Fibroblast of lung (primary cell): Measurements from ENCODE around the gene UVRAG. TPM values are rescaled to one million over a fixed set of nuclear protein-coding genes. Genes with fewer than 3 reads are reported as not detected.

ENCODE experiments used
- DNase-seq, 2 donors: peaks; one replicate each; pipeline versions ENCODE4 v3.0.0 to v3.0.0-alpha.2; 2010; ENCODE audit warnings: low read depth in 2 of 2
- H2AFZ ChIP-seq: 2 replicates; pipeline ENCODE4 v1.5.1; 2012; ENCODE audit warnings: low read length, control low read depth, inconsistent platforms
- H3K27ac ChIP-seq: 2 replicates; pipeline ENCODE4 v1.5.1; 2011; ENCODE audit warnings: low read length, control low read depth; ENCODE audit not compliant: insufficient read depth
- H3K27me3 ChIP-seq: 2 replicates; pipeline ENCODE4 v1.5.1; 2011; ENCODE audit warnings: mild to moderate bottlenecking, low read length; ENCODE audit not compliant: control insufficient read depth, insufficient read depth
- H3K36me3 ChIP-seq: 2 replicates; pipeline ENCODE4 v1.5.1; 2011; ENCODE audit warnings: low read length; ENCODE audit not compliant: control insufficient read depth, insufficient read depth
- H3K4me1 ChIP-seq: 2 replicates; pipeline ENCODE4 v1.5.1; 2011; ENCODE audit warnings: low read length; ENCODE audit not compliant: control insufficient read depth, insufficient read depth; ENCODE audit errors: extremely low read depth
- H3K4me2 ChIP-seq: 2 replicates; pipeline ENCODE4 v1.5.1; 2011; ENCODE audit warnings: low read length, control low read depth; ENCODE audit not compliant: insufficient read depth; ENCODE audit errors: extremely low read depth
- H3K4me3 ChIP-seq, 4 experiments: fragments of 200-600 bp in 1 of 4; sonication (generic) in 1 of 4; replicated peaks in 1 of 4; 2 replicates each; pipeline ENCODE4 v1.5.1; 2011 to 2016; ENCODE audit warnings: low read length in 4 of 4, low read depth in 3 of 4, mild to moderate bottlenecking in 3 of 4, control low read depth in 2 of 4, inconsistent platforms in 1 of 4, mixed read lengths in 1 of 4; ENCODE audit not compliant: insufficient read depth in 1 of 4; ENCODE audit errors: control extremely low read depth in 1 of 4
- H3K79me2 ChIP-seq: 2 replicates; pipeline ENCODE4 v1.5.1; 2012; ENCODE audit warnings: mild to moderate bottlenecking, low read length, inconsistent platforms; ENCODE audit not compliant: control insufficient read depth, insufficient read depth
- H3K9ac ChIP-seq: 2 replicates; pipeline ENCODE4 v1.5.1; 2011; ENCODE audit warnings: mild to moderate bottlenecking, low read length, control low read depth; ENCODE audit not compliant: insufficient read depth
- H3K9me3 ChIP-seq: 2 replicates; pipeline ENCODE4 v1.5.1; 2012; ENCODE audit warnings: low read depth, low read length; ENCODE audit not compliant: control insufficient read depth, insufficient read depth
- H4K20me1 ChIP-seq: 2 replicates; pipeline ENCODE4 v1.5.1; 2011; ENCODE audit warnings: low read length; ENCODE audit not compliant: control insufficient read depth, insufficient read depth; ENCODE audit errors: extremely low read depth
- CTCF ChIP-seq, 2 donors: IDR thresholded peaks in 1 of 2; conservative IDR thresholded peaks in 1 of 2; 1 replicate in 1 of 2; 2 replicates in 1 of 2; pipeline ENCODE4 v1.5.1; 2011 to 2012; ENCODE audit warnings: low read length in 2 of 2, control low read depth in 1 of 2, inconsistent platforms in 1 of 2, low read depth in 1 of 2, mild to moderate bottlenecking in 1 of 2
- EZH2 ChIP-seq: IDR thresholded peaks from 2 replicates; pipeline ENCODE4 v1.5.1; 2012; ENCODE audit warnings: low read length, control low read depth, mild to moderate bottlenecking; ENCODE audit errors: missing control alignments
- polyA plus RNA-seq, 2 donors: library from polyadenylated mRNA; depleted of rRNA in 1 of 2; stranded (reverse) in 1 of 2; unstranded in 1 of 2; fragments of >200 nt; gene quantifications; 2 replicates each; pipeline ENCODE4 v1.2.1, GENCODE V29; 2011 to 2012; ENCODE audit warnings: missing spikeins in 1 of 2
- total RNA-seq: library from RNA; depleted of rRNA; stranded (reverse); fragments of >200 nt; gene quantifications from 2 replicates; pipeline ENCODE4 v1.2.1, GENCODE V29; 2014

UVRAG gene
- total and polyA plus RNA-seq, 2 donors (not counting 1 experiment from before 2014, with no cell fraction given), result 15.8 to 22.1 TPM

- Histone ChIP-seq H3K79me2 (no peaks in the 10 kb centered on the region), H3K36me3 (no peaks in the 10 kb centered on the region), H4K20me1 (no peaks in the 10 kb centered on the region), H2AFZ (no peak overlapping the region), H3K9ac (no peak overlapping the region), H3K27me3 (peaks cover 36% of the 10 kb centered on the region), H3K4me1 (no peaks in the 10 kb centered on the region), H3K4me3 (no peak overlapping the region), H3K27ac (no peak overlapping the region), H3K4me2 (no peak overlapping the region), H3K9me3 (no peaks in the 10 kb centered on the region)
- no peak for DNase-seq
- TF ChIP-seq EZH2, result no peak
- TF ChIP-seq CTCF (conservative IDR thresholded peaks at IDR 0.05 in 1 of 2, IDR thresholded peaks at IDR 0.05 in 1 of 2; ENCODE audit: low read depth in 1 of 2, low read length in 2 of 2), result no peak
Observed at GRCh38 chr11:75767793-75768111, 47.3 kb upstream of the UVRAG start.

- Histone ChIP-seq H3K27ac (no peak within 1 kb of the TSS), H3K36me3 (no peaks in the 10 kb centered on the region), H2AFZ (peak within 1 kb of the TSS; percentile 48), H3K4me2 (peak within 1 kb of the TSS; percentile 70), H3K4me3 (peak within 1 kb of the TSS; percentile 28 to 51 (median 30)), H4K20me1 (no peaks in the 10 kb centered on the region), H3K79me2 (no peaks in the 10 kb centered on the region), H3K27me3 (peaks cover 36% of the 10 kb centered on the region), H3K9me3 (no peaks in the 10 kb centered on the region), H3K9ac (peak within 1 kb of the TSS; percentile 69), H3K4me1 (no peaks in the 10 kb centered on the region)
- peak in 1 of 2 donors; percentile 6 for TF ChIP-seq CTCF (conservative IDR thresholded peaks at IDR 0.05 in 1 of 2, IDR thresholded peaks at IDR 0.05 in 1 of 2; ENCODE audit: low read depth in 1 of 2, low read length in 2 of 2)
- no peak for TF ChIP-seq EZH2
- peak; percentile 47 to 66 for DNase-seq
Observed at GRCh38 chr11:75768112-75768908, 46.7 kb upstream of the UVRAG start, which contains the start of gene DGAT2. TSS of gene DGAT2 (plus strand) at chr11:75768778. CDS start at chr11:75768992, 214 bp downstream.

- no peak for DNase-seq
- Histone ChIP-seq H3K4me1 (no peaks in the 10 kb centered on the region), H3K79me2 (no peaks in the 10 kb centered on the region), H3K27ac (no peak overlapping the region), H2AFZ (no peak overlapping the region), H3K4me3 (peak overlapping the region in 3 of 4 experiments; percentile 30 to 51 (median 31)), H3K9me3 (no peaks in the 10 kb centered on the region), H3K27me3 (peaks cover 34% of the 10 kb centered on the region), H3K4me2 (peak overlapping the region; percentile 70), H3K9ac (peak overlapping the region; percentile 17), H3K36me3 (no peaks in the 10 kb centered on the region), H4K20me1 (no peaks in the 10 kb centered on the region)
- TF ChIP-seq EZH2 (peak; percentile 88), CTCF (conservative IDR thresholded peaks at IDR 0.05 in 1 of 2, IDR thresholded peaks at IDR 0.05 in 1 of 2; ENCODE audit: low read depth in 1 of 2, low read length in 2 of 2) (no peak)
Observed at GRCh38 chr11:75768909-75769771, 45.9 kb upstream of the UVRAG start.
